Activated naive CD4-positive, alpha-beta T cell treated with anti-CD3 and anti-CD28 coated beads, Interleukin-2, amount 10 ng/mL, durations not matched to agents 5 hours and 36 hours (primary cell): ENCODE data around the gene GYPE. TPM values are rescaled to one million over a fixed set of nuclear protein-coding genes. Genes with fewer than 3 reads are reported as not detected.

Experiments used
- total RNA-seq, 2 experiments: library from RNA; stranded (reverse); gene quantifications; one replicate each; pipeline ENCODE4 v1.2.3, GENCODE V29; 2021

Gene GYPE
- under 1 TPM; 0.33 to 0.36 TPM for total RNA-seq

DNA sequence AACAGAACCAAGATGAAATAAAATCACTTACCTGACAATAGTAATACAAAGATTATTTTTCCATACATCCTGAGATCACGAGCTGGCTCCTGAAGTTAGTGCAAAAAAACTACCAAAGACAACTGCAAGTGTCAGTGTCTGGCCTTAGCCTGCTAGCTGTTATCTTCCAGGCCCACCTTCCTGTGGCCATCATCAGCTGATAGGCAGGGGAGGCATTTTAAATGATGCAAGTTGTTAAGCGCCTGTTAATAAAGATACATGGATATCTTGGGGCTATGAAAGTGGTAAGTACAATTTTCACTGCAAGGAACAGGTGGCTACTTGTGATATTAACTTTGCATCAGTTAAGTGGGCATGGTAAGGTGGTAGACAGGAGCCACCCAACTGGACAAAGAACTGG, at the start of gene GYPE:
Gene GYPE (minus strand): TSS at position 120 of the 400 bp plus-strand sequence. CDS start 52 bp downstream, at position 68.

Other genes with a start within 250 kb of the GYPE start
- under 1 TPM in 1 of 2 experiments, not detected in 1; 0.05 TPM for gene FREM3, start 204.9 kb downstream of the GYPE start, total RNA-seq
- not detected for gene GYPB, start 113.8 kb upstream of the GYPE start, total RNA-seq
- gene GYPA, start 235.2 kb upstream of the GYPE start, total RNA-seq, result not detected